Activated CD8-positive, alpha-beta T cell treated with anti-CD3 and anti-CD28 coated beads for 36 hours (primary cell): ENCODE results near the gene PRR18. TPM values are rescaled to one million over a fixed set of nuclear protein-coding genes. Genes with fewer than 3 reads are reported as not detected.
A peak's percentile ranks its signal among the peaks of the same experiment; 100 is the strongest.
"Not testable (repeated sequence)": the region's sequence is repeated elsewhere in the genome, so short reads cannot be mapped to it uniquely, and the experiment has no call there.

Source experiments
- ATAC-seq: fragments of 200-7000 bp; cut with Tn5 transposase; one replicate; pipeline ENCODE4 v1.10.0; 2021; ENCODE audit warnings: mild to moderate bottlenecking, moderate library complexity
- CTCF ChIA-PET: fragments of 350-600 bp; sonication (Branson Sonifier 250); formaldehyde crosslinking; loops from one replicate; lab custom pipeline; 2021; ENCODE audit warnings: antibody characterized with exemption; lab: Charles Lee
- POLR2A ChIA-PET: fragments of 350-600 bp; sonication (Branson Sonifier 250); formaldehyde crosslinking; loops from one replicate; lab custom pipeline; 2021; ENCODE audit warnings: antibody characterized with exemption; lab: Charles Lee
- DNase-seq: peaks from one replicate; pipeline ENCODE4 v3.0.0-alpha.2; 2020
- H3K27ac Mint-ChIP-seq: one replicate; pipeline ENCODE4 v1.8.0; 2021; ENCODE audit warnings: mild to moderate bottlenecking, mixed read lengths
- H3K27me3 Mint-ChIP-seq: one replicate; pipeline ENCODE4 v1.8.0; 2021; ENCODE audit warnings: mixed read lengths
- H3K36me3 Mint-ChIP-seq: one replicate; pipeline ENCODE4 v1.8.0; 2021; ENCODE audit warnings: low read depth, mixed read lengths
- H3K4me1 Mint-ChIP-seq: one replicate; pipeline ENCODE4 v1.8.0; 2021; ENCODE audit warnings: low read depth, mixed read lengths
- H3K4me3 Mint-ChIP-seq: one replicate; pipeline ENCODE4 v1.8.0; 2021; ENCODE audit warnings: mild to moderate bottlenecking, moderate library complexity, mixed read lengths
- H3K9me3 Mint-ChIP-seq: one replicate; pipeline ENCODE4 v1.8.0; 2021; ENCODE audit warnings: mixed read lengths
- intact Hi-C: fragments of 100-400 bp; cut with micrococcal nuclease; formaldehyde crosslinking; loops from one replicate; pipeline ENCODE4 v1.10.0; 2022
- total RNA-seq, 2 experiments: library from RNA; stranded (reverse); gene quantifications; one replicate each; pipeline ENCODE4 v1.2.3, GENCODE V29; 2021
- TF ChIP-seq, protein P1 (sequence below): fragments of 200-600 bp; IDR thresholded peaks from one replicate; pipeline ENCODE4 v1.8.0; 2022; ENCODE audit warnings: antibody characterized with exemption, mild to moderate bottlenecking

PRR18 gene
- total RNA-seq, 2 experiments from 2014 or later = 0.23 to 0.27 TPM

GRCh38 chr6:166352923-166353322 lies 44.7 kb upstream of the PRR18 start:
- Mint-ChIP-seq H3K27ac (no peak overlapping the region), H3K4me1 (peaks cover 7% of the 10 kb centered on the region), H3K9me3 (peaks cover 8% of the 10 kb centered on the region), H3K36me3 (no peaks in the 10 kb centered on the region), H3K4me3 (no peak overlapping the region), H3K27me3 (peaks cover 3% of the 10 kb centered on the region)
- CTCF ChIA-PET = no interaction called here
- TF ChIP-seq, protein P1, sequence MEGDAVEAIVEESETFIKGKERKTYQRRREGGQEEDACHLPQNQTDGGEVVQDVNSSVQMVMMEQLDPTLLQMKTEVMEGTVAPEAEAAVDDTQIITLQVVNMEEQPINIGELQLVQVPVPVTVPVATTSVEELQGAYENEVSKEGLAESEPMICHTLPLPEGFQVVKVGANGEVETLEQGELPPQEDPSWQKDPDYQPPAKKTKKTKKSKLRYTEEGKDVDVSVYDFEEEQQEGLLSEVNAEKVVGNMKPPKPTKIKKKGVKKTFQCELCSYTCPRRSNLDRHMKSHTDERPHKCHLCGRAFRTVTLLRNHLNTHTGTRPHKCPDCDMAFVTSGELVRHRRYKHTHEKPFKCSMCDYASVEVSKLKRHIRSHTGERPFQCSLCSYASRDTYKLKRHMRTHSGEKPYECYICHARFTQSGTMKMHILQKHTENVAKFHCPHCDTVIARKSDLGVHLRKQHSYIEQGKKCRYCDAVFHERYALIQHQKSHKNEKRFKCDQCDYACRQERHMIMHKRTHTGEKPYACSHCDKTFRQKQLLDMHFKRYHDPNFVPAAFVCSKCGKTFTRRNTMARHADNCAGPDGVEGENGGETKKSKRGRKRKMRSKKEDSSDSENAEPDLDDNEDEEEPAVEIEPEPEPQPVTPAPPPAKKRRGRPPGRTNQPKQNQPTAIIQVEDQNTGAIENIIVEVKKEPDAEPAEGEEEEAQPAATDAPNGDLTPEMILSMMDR = no peak
- POLR2A ChIA-PET = interaction anchor here (1.1 to 1.5 kb wide), 2 partner anchors 9 to 15 kb away, joined by 3 to 4 read pairs; no protein-coding TSS in a partner anchor
- intact Hi-C loops = no loop called here
- ATAC-seq (no peak), DNase-seq (no peak)

DNA sequence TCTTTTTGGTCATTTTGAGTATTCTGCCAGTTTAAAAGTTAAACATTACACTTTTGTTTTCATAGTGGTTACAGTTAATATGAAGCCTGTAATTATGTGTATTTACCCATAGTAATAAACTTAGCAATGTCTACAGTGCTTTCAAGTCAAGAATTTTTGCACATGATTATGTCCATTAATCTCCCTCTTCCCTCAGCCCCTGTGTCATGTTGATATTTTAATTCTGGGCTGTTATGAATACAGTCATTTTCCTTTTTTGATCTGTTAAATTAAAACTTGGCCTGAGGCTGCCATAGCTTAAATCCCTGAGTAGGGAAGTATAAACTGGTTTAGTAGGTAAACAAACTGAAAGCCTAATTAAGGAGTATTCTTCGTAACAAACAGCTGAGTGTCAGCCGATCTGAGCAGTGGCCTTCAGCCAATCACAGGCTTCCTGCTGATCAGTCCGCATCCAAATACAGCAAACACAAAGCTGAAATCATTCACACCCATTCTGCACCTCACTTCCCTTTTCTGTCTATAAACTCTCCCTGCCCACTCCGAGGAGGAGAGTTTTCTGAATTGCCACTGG lies 43.6 kb upstream of the PRR18 start:
- ATAC-seq (no peak), DNase-seq (no peak)
- no peaks in the 10 kb centered on the region for H3K36me3 Mint-ChIP-seq
- H3K27me3 Mint-ChIP-seq = no peaks in the 10 kb centered on the region
- H3K4me1 Mint-ChIP-seq = peaks cover 15% of the 10 kb centered on the region
- peaks cover 8% of the 10 kb centered on the region for H3K9me3 Mint-ChIP-seq
- ChIA-PET POLR2A (no interaction called here), CTCF (no interaction called here)
- TF ChIP-seq, protein P1 = no peak
- intact Hi-C loops = no loop called here
- no peak overlapping the region for H3K27ac Mint-ChIP-seq
- no peak overlapping the region for H3K4me3 Mint-ChIP-seq

DNA sequence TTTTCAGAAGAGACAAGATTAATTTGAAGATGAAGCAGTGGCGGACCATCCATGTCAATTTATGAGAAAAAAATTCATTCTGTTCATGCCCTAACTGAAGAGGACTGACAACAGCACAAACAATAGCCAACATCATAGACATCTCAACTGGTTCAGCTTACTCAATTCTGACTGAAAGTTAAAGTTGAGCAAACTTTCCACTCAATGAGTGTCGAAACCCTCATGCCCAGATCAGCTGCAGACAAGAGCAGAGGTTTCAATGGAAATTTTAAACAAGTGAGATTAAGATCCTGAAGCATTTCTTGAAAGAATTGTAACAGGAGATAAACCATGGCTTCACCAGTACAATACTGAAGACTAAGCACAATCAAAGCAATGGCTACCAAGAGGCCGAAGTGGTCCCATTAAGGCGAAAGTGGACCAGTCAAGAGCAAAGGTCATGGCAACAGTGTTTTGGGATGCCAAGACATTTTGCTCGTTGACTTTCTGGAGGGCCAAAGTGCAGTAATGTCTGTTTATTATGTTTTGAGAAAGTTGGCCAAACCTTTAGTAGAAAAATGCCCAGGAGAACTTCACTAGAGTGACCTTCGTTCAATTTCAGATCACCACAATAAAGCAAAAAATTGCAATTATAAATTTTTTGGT lies 40.2 kb upstream of the PRR18 start:
- no peak for DNase-seq
- peaks cover 8% of the 10 kb centered on the region for H3K9me3 Mint-ChIP-seq
- ATAC-seq = peak; percentile 56
- no peaks in the 10 kb centered on the region for H3K36me3 Mint-ChIP-seq
- POLR2A ChIA-PET = no interaction called here
- TF ChIP-seq, protein P1 = no peak
- no peak overlapping the region for H3K4me3 Mint-ChIP-seq
- no peaks in the 10 kb centered on the region for H3K27me3 Mint-ChIP-seq
- peaks cover 15% of the 10 kb centered on the region for H3K4me1 Mint-ChIP-seq
- intact Hi-C loops = no loop called here
- CTCF ChIA-PET = no interaction called here
- no peak overlapping the region for H3K27ac Mint-ChIP-seq

GRCh38 chr6:166346965-166347364 lies 38.8 kb upstream of the PRR18 start:
- peaks cover 8% of the 10 kb centered on the region for H3K9me3 Mint-ChIP-seq
- POLR2A ChIA-PET = interaction anchor here (1.3 kb wide), 1 partner anchor 27 kb away, joined by 3 read pairs; no protein-coding TSS in a partner anchor
- no peak overlapping the region for H3K27ac Mint-ChIP-seq
- H3K4me3 Mint-ChIP-seq = no peak overlapping the region
- H3K27me3 Mint-ChIP-seq = no peaks in the 10 kb centered on the region
- DNase-seq = no peak
- CTCF ChIA-PET = interaction anchor here (1.5 kb wide), 1 partner anchor 34 kb away, joined by 4 read pairs; no protein-coding TSS in a partner anchor
- H3K36me3 Mint-ChIP-seq = no peaks in the 10 kb centered on the region
- intact Hi-C loops = no loop called here
- no peak for ATAC-seq
- TF ChIP-seq, protein P1 = no peak
- H3K4me1 Mint-ChIP-seq = peaks cover 18% of the 10 kb centered on the region

DNA sequence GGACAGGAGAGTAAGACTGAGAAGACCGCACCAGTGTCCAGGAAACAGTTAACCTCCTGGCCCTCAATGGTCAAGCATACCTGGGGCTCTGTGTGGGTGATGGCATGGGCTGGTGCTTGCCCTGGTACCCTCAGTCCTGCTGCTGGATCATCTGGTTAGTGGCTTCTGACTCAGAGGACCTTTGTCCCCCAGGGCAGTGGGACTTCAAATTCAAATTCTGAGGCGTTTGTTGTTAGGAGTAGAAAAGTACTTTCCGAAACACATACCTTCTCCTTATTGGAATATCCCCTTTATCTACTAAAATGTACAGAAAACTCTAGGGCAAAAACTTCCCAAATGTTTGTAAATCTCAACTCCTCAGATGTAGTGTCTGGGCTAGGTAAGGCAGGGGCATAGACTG lies 38.3 kb upstream of the PRR18 start:
- CTCF ChIA-PET = interaction anchor here (1.5 kb wide), 1 partner anchor 33 kb away, joined by 4 read pairs; no protein-coding TSS in a partner anchor
- DNase-seq (no peak), ATAC-seq (no peak)
- intact Hi-C loops = no loop called here
- no peak overlapping the region for H3K27ac Mint-ChIP-seq
- H3K9me3 Mint-ChIP-seq = peaks cover 8% of the 10 kb centered on the region
- H3K4me3 Mint-ChIP-seq = no peak overlapping the region
- no peaks in the 10 kb centered on the region for H3K27me3 Mint-ChIP-seq
- H3K4me1 Mint-ChIP-seq = peaks cover 18% of the 10 kb centered on the region
- POLR2A ChIA-PET = interaction anchor here (1.3 kb wide), 1 partner anchor 28 kb away, joined by 3 read pairs; no protein-coding TSS in a partner anchor
- TF ChIP-seq, protein P1 = no peak
- peaks cover 1% of the 10 kb centered on the region for H3K36me3 Mint-ChIP-seq

- H3K9me3 Mint-ChIP-seq, CTCF ChIA-PET, ATAC-seq, intact Hi-C loops, DNase-seq, H3K36me3 Mint-ChIP-seq, H3K4me3 Mint-ChIP-seq, H3K27me3 Mint-ChIP-seq, H3K27ac Mint-ChIP-seq, POLR2A ChIA-PET: not testable (repeated sequence)
- peaks cover 18% of the 10 kb centered on the region for H3K4me1 Mint-ChIP-seq
Observed at GRCh38 chr6:166345672-166346071, 37.5 kb upstream of the PRR18 start.

- not testable (repeated sequence) for H3K9me3 Mint-ChIP-seq, H3K4me3 Mint-ChIP-seq, H3K27ac Mint-ChIP-seq, H3K27me3 Mint-ChIP-seq, ATAC-seq, DNase-seq, H3K36me3 Mint-ChIP-seq
- CTCF ChIA-PET = interaction anchor here (1.1 kb wide), 1 partner anchor 11 kb away, joined by 3 read pairs; no protein-coding TSS in a partner anchor
- POLR2A ChIA-PET = interaction anchor here (1.8 kb wide), 1 partner anchor 8 kb away, joined by 4 read pairs; no protein-coding TSS in a partner anchor
- intact Hi-C loops = loop anchor here (5.0 kb wide), 1 partner anchor 37 kb away; the partner anchor contains the start of gene MPC1
- H3K4me1 Mint-ChIP-seq = peaks cover 18% of the 10 kb centered on the region
Observed at GRCh38 chr6:166344921-166345320, 36.7 kb upstream of the PRR18 start.
